ENCODE measurements around the gene LIPK. TPM values are rescaled to one million over a fixed set of nuclear protein-coding genes. Genes with fewer than 3 reads are reported as not detected.

The LIPK gene
- total RNA-seq, 1 experiment from 2014 or later = not detected

GRCh38 chr10:88782222-88782621 lies 76.2 kb downstream of the LIPK start:
- no peak for DNase-seq (ENCODE audit: low read depth)

DNA sequence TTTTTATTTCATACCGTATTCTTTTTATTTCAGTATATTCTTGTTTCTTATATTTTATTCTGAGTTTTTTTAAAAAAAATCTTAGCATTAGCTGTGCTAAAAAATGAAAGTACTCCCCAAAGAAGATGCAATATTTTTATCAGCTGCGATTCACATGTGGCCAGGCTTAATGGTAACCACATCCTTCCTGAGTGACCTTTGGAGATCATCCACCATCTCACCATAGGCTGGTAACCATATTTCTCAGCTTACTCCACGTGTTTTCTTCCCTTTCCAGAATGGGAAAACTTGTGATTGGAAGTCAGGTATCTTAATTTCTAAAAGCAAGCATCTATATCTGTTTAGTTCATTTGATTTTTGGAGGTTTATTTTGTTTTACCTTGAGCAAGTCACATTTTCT lies 77.7 kb downstream of the LIPK start:
- peak; percentile 66 for DNase-seq (ENCODE audit: low read depth)

- no peak for DNase-seq (ENCODE audit: low read depth)
These were observed 80.2 kb downstream of the LIPK start for GRCh38 chr10:88786032-88786770.

GRCh38 chr10:88787463-88787862 lies 81.4 kb downstream of the LIPK start:
- no peak for DNase-seq (ENCODE audit: low read depth)

- DNase-seq (ENCODE audit: low read depth) = no peak
These were observed 82.9 kb downstream of the LIPK start for GRCh38 chr10:88788924-88789323.

DNA sequence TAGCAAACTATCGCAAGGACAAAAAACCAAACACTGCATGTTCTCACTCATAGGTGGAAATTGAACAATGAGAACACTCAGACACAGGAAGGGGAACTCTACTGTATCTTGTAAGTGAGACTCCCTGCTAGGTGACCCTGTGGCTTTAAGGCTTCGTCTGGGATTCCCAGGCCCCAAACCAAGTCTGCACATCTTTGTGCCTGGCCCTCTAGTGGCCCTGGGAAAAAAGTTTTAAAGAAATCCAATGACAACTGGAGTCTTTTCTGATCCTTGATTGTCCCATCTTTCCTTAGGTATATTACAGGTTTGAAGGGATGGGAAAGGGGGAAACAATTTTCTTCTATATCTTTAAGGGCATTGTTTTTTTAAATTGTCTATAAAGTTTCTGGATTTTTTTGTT lies 85.9 kb downstream of the LIPK start:
- peak; percentile 51 for DNase-seq (ENCODE audit: low read depth)

DNA sequence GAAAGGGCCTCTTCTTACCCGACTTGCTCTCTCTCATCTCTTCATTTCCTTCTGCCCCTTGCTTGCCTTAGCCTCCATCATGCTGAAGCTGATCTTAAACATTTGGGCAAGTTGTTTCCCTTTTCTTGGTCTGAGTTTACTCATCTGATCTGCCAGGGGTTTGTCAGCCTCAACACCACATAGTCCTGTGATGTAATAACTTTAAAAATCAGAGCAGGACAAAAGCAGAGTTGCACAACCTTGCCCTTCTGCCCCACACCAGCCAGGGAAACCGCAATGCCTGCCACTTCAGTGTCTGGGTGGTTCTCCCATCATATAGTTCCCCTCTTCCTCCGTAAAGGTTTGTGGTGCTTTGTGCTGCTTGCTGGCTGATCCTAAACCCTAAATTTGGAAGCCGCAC lies 86.6 kb downstream of the LIPK start:
- DNase-seq (ENCODE audit: low read depth) = peak; percentile 75

DNA sequence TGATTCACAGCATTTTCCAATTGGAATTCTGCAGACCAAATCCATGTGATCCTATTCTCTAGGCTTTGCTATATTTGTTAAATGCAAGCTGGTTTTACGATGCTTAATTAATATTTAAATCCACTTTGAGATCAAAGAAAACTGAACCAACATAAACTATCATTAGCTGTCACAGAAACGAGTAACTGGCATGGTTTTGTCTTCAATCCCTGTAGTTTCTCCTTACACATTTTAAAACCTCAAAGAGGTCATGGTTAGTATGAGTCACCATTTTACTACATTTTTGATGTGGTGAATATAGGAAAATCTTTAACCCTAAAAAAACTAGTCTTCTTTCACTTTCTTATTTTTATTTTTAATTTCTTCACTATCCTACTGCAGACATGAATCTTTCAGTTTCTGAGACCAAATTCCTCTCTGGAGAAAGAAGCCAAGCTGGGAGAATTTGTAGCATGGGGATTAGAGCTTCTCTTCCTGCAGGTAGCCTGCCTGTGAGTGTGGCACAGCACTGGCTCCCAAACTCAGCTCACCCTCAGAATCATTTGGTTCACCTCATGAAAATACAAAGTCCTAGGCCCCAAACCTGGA lies 87.8 kb downstream of the LIPK start:
- peak; percentile 65 for DNase-seq (ENCODE audit: low read depth)

GRCh38 chr10:88794731-88795130 lies 88.7 kb downstream of the LIPK start:
- no peak for DNase-seq (ENCODE audit: low read depth)

DNA sequence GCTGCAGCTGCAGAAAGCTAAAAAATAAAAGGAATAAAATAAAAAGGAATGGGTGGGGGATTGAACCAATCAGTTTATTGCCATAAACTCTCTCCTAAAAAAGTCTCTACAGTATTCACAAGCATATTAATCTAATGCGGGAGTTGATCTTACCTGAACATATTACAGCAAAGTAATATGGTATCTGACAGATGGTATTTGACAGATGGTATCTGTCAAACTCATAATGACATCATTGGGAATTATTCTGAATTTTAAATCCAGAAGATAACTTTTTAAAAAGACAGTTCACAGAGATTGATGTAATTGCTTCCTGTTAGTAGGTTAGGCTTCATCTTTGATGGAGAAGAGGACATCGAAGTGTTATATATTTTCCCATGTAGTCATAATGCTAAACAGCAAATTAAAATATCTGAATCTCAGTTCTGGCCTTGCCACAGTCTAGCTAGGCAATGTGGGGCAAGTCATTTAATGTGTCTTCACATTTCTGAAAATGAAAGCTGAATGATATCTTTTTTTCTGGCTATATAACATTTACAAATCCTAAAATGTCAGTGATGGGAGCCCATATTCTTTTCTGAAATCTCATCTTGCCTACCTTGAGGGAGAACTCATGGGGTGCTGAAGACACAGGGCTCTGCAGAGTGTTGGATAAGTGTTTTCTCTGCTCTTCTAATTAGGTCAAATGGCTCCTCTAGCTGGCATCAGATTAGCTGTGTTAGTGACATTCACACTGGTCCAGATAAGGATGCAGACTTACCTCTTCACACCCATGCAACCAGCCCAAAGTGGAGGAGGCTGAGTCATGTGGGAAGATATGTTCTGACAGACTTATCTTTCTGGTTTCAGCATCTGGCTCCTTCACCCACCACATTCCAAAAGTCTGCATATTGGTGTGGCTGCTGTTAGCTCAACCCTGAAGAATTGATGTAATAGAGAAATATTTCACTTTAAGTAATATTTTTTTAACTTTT lies 94.4 kb downstream of the LIPK start:
- no peak for DNase-seq (ENCODE audit: low read depth)

Other genes with a start within 250 kb of the LIPK start
- gene RNLS, start 122.9 kb upstream of the LIPK start, total RNA-seq (2014; rRNA removed; shearing (Covaris generic)) = 0.21 TPM in 1 of 2 replicates, not detected in the other
- gene LIPJ, start 119.5 kb upstream of the LIPK start, total RNA-seq (2014; rRNA removed; shearing (Covaris generic)) = not detected in 2 replicates
- not detected in 2 replicates for gene LIPF, start 41.8 kb upstream of the LIPK start, total RNA-seq (2014; rRNA removed; shearing (Covaris generic))
- gene LIPN, start 53.8 kb downstream of the LIPK start, total RNA-seq (2014; rRNA removed; shearing (Covaris generic)) = not detected in 2 replicates
- gene LIPM, start 96.5 kb downstream of the LIPK start, total RNA-seq (2014; rRNA removed; shearing (Covaris generic)) = not detected in 2 replicates
- gene ANKRD22, start 145.6 kb downstream of the LIPK start, total RNA-seq (2014; rRNA removed; shearing (Covaris generic)) = 0.16 and 0.87 TPM in 2 replicates
- 33.5 and 41.5 TPM in 2 replicates for gene STAMBPL1, start 174.0 kb downstream of the LIPK start, total RNA-seq (2014; rRNA removed; shearing (Covaris generic))
- 14.1 and 23.6 TPM in 2 replicates for gene ACTA2, start 246.5 kb downstream of the LIPK start, total RNA-seq (2014; rRNA removed; shearing (Covaris generic))